PFSK-1 (cell line): Measurements from ENCODE around the gene LIPK.

ENCODE experiments used
- FOXP2 ChIP-seq: optimal IDR thresholded peaks from 2 replicates; pipeline ENCODE3; 2011; ENCODE audit warnings: borderline replicate concordance, control low read depth, inconsistent platforms; ENCODE audit not compliant: insufficient read depth; ENCODE audit errors: extremely low read length, extremely low read depth
- POLR2AphosphoS5 ChIP-seq: IDR thresholded peaks from 2 replicates; pipeline ENCODE4 v1.6.1; 2012; ENCODE audit warnings: low read depth, mild to moderate bottlenecking, control low read depth, low read length, moderate library complexity
- REST ChIP-seq, 2 experiments: IDR thresholded peaks; 2 replicates each; pipeline versions ENCODE4 v1.6.1 to v1.8.0; 2011 to 2012; ENCODE audit warnings: low read depth in 2 of 2, low read length in 2 of 2, control low read depth in 1 of 2, inconsistent platforms in 1 of 2, mild to moderate bottlenecking in 1 of 2, moderate library complexity in 1 of 2; ENCODE audit not compliant: insufficient read depth in 1 of 2
- SIN3A ChIP-seq: IDR thresholded peaks from 2 replicates; pipeline ENCODE4 v1.6.1; 2012; ENCODE audit warnings: mild to moderate bottlenecking, low read length, moderate library complexity, borderline replicate concordance; ENCODE audit not compliant: insufficient read depth
- TAF1 ChIP-seq: IDR thresholded peaks from 2 replicates; pipeline ENCODE4 v1.6.1; 2012; ENCODE audit warnings: low read length, control low read depth, borderline replicate concordance; ENCODE audit not compliant: insufficient read depth

LIPK gene

DNA sequence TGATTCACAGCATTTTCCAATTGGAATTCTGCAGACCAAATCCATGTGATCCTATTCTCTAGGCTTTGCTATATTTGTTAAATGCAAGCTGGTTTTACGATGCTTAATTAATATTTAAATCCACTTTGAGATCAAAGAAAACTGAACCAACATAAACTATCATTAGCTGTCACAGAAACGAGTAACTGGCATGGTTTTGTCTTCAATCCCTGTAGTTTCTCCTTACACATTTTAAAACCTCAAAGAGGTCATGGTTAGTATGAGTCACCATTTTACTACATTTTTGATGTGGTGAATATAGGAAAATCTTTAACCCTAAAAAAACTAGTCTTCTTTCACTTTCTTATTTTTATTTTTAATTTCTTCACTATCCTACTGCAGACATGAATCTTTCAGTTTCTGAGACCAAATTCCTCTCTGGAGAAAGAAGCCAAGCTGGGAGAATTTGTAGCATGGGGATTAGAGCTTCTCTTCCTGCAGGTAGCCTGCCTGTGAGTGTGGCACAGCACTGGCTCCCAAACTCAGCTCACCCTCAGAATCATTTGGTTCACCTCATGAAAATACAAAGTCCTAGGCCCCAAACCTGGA lies 87.8 kb downstream of the LIPK start:
- TF ChIP-seq FOXP2 = no peak

- TF ChIP-seq POLR2AphosphoS5 (no peak), FOXP2 (no peak), TAF1 (no peak), SIN3A (no peak), REST (IDR thresholded peaks at IDR 0.05; ENCODE audit: insufficient read depth in 1 of 2, low read depth in 2 of 2, low read length in 2 of 2) (no peak)
Measured at GRCh38 chr10:88794731-88795130, 88.7 kb downstream of the LIPK start.

DNA sequence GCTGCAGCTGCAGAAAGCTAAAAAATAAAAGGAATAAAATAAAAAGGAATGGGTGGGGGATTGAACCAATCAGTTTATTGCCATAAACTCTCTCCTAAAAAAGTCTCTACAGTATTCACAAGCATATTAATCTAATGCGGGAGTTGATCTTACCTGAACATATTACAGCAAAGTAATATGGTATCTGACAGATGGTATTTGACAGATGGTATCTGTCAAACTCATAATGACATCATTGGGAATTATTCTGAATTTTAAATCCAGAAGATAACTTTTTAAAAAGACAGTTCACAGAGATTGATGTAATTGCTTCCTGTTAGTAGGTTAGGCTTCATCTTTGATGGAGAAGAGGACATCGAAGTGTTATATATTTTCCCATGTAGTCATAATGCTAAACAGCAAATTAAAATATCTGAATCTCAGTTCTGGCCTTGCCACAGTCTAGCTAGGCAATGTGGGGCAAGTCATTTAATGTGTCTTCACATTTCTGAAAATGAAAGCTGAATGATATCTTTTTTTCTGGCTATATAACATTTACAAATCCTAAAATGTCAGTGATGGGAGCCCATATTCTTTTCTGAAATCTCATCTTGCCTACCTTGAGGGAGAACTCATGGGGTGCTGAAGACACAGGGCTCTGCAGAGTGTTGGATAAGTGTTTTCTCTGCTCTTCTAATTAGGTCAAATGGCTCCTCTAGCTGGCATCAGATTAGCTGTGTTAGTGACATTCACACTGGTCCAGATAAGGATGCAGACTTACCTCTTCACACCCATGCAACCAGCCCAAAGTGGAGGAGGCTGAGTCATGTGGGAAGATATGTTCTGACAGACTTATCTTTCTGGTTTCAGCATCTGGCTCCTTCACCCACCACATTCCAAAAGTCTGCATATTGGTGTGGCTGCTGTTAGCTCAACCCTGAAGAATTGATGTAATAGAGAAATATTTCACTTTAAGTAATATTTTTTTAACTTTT lies 94.4 kb downstream of the LIPK start:
- no peak for TF ChIP-seq FOXP2
- TF ChIP-seq TAF1 = no peak
- TF ChIP-seq REST (IDR thresholded peaks at IDR 0.05; ENCODE audit: insufficient read depth in 1 of 2, low read depth in 2 of 2, low read length in 2 of 2) = no peak
- TF ChIP-seq SIN3A = no peak
- no peak for TF ChIP-seq POLR2AphosphoS5
